GM12878 (cell line): Measurements from ENCODE around the gene PRICKLE4.

Experiments
- CTCF ChIP-seq, 3 experiments: IDR thresholded peaks in 2 of 3; conservative IDR thresholded peaks in 1 of 3; 2 replicates each; pipeline ENCODE4 v1.5.1; 2011; ENCODE audit warnings: low read depth in 3 of 3, low read length in 3 of 3, mild to moderate bottlenecking in 3 of 3, control low read depth in 2 of 3, moderate library complexity in 2 of 3, inconsistent platforms in 1 of 3, mixed read lengths in 1 of 3; ENCODE audit not compliant: control insufficient read depth in 2 of 3, insufficient read depth in 1 of 3; ENCODE audit errors: extremely low read depth in 1 of 3
- ESRRA ChIP-seq: IDR thresholded peaks from 2 replicates; pipeline ENCODE4 v1.6.1; 2012; ENCODE audit warnings: mild to moderate bottlenecking, low read length, improper control_type of control experiment
- ETV6 ChIP-seq, 2 experiments: fragments of 450-650 bp in 1 of 2; IDR thresholded peaks in 1 of 2; conservative IDR thresholded peaks in 1 of 2; 2 replicates each; pipeline ENCODE4 v1.6.1; 2014; ENCODE audit warnings: antibody characterized with exemption in 1 of 2, borderline replicate concordance in 1 of 2, low read depth in 1 of 2, mild to moderate bottlenecking in 1 of 2, moderate library complexity in 1 of 2
- HDAC2 ChIP-seq: fragments of 200-600 bp; sonication (generic); IDR thresholded peaks from 2 replicates; pipeline ENCODE4 v1.6.1; 2017
- MEF2A ChIP-seq: IDR thresholded peaks from 2 replicates; pipeline ENCODE4 v1.6.1; 2011; ENCODE audit warnings: low read depth, mild to moderate bottlenecking, low read length, moderate library complexity; ENCODE audit not compliant: insufficient read depth
- NFYB ChIP-seq: IDR thresholded peaks from 2 replicates; pipeline ENCODE4 v1.6.1; 2011; ENCODE audit warnings: low read depth, mild to moderate bottlenecking, low read length, improper control_type of control experiment, moderate library complexity; ENCODE audit not compliant: insufficient read depth
- POLR2A ChIP-seq: IDR thresholded peaks from 2 replicates; pipeline ENCODE4 v1.6.1; 2011; ENCODE audit warnings: low read depth, mild to moderate bottlenecking, low read length
- RBBP5 ChIP-seq: fragments of 200-600 bp; sonication (generic); conservative IDR thresholded peaks from 2 replicates; pipeline ENCODE4 v1.6.1; 2016
- RFX5 ChIP-seq: IDR thresholded peaks from 2 replicates; pipeline ENCODE4 v1.6.1; 2011; ENCODE audit warnings: low read depth, low read length, improper control_type of control experiment
- SMC3 ChIP-seq: IDR thresholded peaks from 2 replicates; pipeline ENCODE4 v1.6.1; 2011; ENCODE audit warnings: low read length, improper control_type of control experiment, borderline replicate concordance
- TAF1 ChIP-seq: IDR thresholded peaks from 2 replicates; pipeline ENCODE4 v1.6.1; 2011; ENCODE audit warnings: mild to moderate bottlenecking, low read depth, low read length, borderline replicate concordance

- TF ChIP-seq CTCF (IDR thresholded peaks at IDR 0.05 in 2 of 3, conservative IDR thresholded peaks at IDR 0.05 in 1 of 3; ENCODE audit: control insufficient read depth in 2 of 3, extremely low read depth in 1 of 3, insufficient read depth in 1 of 3, low read depth in 3 of 3, low read length in 3 of 3), result no peak
- no peak for TF ChIP-seq TAF1
- TF ChIP-seq POLR2A, result no peak
- no peak for TF ChIP-seq HDAC2
- no peak for TF ChIP-seq SMC3
- no peak for TF ChIP-seq NFYB
- TF ChIP-seq MEF2A, result no peak
- no peak for TF ChIP-seq ESRRA
- no peak for TF ChIP-seq RFX5
- no peak for TF ChIP-seq RBBP5
- no peak for TF ChIP-seq ETV6 (conservative IDR thresholded peaks at IDR 0.05 in 1 of 2, IDR thresholded peaks at IDR 0.05 in 1 of 2; ENCODE audit: borderline replicate concordance in 1 of 2, low read depth in 1 of 2)
Observed at GRCh38 chr6:41818271-41819054, 37.9 kb downstream of the PRICKLE4 start.
